ENCODE results near the gene AK8.

AK8 gene

DNA sequence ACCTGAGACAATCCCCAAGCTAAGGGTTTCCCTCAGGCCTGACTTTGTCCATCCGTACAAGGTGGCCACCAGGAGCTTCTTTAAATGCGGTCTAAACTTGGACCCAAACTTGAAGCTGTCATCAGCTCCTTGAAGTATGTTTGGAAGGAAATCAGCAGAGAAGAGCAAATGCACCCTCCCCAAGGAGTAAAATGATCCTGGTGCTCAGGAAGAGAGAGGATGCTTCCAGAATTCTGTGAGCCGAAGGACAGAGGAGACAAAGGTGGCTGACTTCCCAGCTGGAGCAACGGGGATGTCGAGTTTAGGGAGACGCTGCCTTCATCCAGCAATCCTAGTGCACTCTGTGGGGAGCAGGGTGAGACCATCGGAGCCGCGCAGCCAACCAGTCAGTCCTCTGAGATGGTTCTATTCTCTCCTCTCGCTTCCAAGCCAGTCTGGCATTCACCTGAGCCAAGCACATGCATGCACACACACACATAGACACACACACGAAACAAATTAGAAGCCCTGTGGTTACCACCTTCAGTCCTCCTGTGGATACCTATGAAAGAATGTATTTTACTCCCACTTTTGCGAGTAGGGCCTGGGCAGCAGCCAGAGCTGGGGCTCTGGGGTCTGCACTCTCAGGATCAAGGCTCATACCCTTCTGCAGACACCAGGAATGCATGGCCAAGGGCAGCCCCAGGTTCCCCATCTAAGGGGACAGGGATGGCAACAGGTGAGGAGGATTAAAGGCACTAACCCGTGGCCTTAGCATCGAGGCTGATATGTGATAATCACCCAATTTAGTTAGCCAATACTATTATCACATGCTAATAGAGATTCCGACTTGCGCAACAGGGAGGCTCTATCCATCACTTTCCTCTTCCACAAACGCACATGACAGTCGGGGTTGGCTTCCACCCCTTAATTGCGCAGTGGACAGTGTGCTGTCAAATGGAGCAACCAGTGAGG lies 132.1 kb downstream of the AK8 start:
- ATAC-seq (no peak), DNase-seq (no peak)
- H3K9me3 Mint-ChIP-seq = no peaks in the 10 kb centered on the region
- no peak overlapping the region for H3K27ac Mint-ChIP-seq
- H3K4me3 Mint-ChIP-seq = no peak overlapping the region
- no peaks in the 10 kb centered on the region for H3K4me1 Mint-ChIP-seq
- peaks cover 61% of the 10 kb centered on the region for H3K27me3 Mint-ChIP-seq

DNA sequence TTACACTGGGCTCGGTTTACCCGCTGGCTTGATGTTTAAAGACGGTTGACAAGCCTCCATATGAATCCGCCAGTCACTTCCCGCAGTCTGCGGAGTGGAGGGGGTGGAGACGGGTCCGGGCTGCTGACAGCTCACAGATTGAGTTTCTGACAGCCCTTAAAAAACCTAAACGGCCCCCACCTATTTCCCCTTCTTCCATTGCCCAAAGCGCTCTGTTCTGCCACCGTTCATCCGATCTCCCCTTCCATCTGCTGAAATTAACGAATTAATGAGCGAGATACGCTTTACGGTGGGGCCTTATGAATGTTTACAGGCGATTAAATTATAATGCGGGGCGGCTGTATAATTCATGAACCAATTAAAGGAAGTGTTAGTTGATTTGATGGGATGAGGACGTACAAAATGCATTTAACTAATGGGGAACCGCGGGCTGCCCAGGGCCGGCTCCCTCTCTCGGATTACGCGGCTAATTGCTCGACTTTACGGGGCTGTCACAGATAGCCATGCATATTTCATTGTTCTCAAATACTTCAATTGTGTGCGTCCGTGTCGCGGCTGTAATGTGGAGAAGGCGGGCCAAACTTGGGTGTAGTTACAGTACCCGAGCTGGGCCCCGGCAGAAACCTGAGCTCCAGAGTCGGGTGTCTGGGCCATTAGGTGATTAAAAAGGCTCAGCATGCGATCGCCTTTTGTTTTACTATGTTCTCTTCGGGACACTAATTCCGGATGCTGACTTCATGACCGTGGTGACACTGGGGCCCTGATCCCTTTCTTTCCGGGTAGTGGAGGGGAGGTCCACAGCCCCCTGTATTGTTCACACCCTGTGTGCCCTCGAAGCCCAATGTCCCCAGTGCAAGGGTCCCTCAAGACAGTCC lies 133.0 kb downstream of the AK8 start:
- ATAC-seq = no peak
- Mint-ChIP-seq H3K27me3 (peaks cover 60% of the 10 kb centered on the region), H3K4me3 (peak overlapping the region in 1 of 2 donors; percentile 20), H3K9me3 (no peaks in the 10 kb centered on the region), H3K4me1 (no peaks in the 10 kb centered on the region), H3K27ac (no peak overlapping the region)
- DNase-seq = no peak

DNA sequence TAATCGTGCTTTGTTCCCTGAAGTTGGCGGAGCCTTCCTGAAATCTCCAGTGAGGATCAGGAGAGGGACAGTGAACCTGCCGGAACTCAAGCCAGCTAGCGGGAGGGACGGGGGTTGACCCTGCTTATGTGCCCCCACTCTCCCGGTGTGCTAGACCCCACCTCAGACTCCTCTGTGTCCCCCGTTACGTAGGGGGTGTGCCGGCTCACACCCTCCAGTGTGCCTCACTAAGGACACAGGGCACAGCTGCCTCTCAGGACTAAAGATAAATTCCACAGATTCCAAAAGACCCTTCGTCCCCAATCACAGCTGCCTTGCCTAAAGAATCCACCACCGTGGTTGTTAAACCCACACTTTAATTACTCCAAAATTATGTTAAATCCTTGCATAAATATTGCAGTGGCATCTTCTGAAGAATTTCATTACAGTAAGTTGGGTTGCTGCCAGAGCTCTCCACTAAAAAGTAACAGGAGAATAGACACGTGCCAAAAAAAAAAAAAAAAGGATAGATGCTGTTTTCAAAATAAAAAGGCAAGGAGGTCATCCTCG lies 134.1 kb downstream of the AK8 start:
- ATAC-seq = no peak
- DNase-seq = no peak
- Mint-ChIP-seq H3K27me3 (peaks cover 58% of the 10 kb centered on the region), H3K9me3 (no peaks in the 10 kb centered on the region), H3K4me1 (no peaks in the 10 kb centered on the region), H3K4me3 (no peak overlapping the region), H3K27ac (no peak overlapping the region)

DNA sequence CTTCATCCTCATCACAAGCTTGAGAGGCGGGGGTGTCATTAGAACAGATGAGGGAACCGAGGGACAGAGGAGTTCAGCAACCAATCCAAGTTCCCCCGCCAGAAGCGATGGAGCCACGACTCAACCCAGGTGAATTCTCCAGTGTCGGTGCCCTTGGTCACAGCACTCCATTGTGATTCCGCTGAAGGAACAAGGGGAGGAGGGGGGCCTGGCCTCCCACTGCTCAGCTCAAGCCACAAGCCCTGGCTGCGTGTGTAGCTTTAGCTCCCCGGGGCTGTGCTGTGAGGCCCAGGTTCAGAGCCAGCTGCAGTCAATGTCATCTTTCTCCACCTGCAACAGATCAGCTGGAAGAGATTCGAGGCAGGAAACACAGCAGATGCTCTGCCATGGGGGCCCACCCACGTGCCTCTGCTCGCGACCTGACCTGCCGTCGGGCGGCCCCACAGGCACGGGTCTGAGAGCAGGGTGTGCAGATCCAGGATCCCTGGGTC lies 135.2 kb downstream of the AK8 start:
- Mint-ChIP-seq H3K9me3 (no peaks in the 10 kb centered on the region), H3K27ac (peak overlapping the region in 1 of 2 donors; percentile 10), H3K27me3 (peaks cover 58% of the 10 kb centered on the region), H3K4me3 (no peak overlapping the region), H3K4me1 (no peaks in the 10 kb centered on the region)
- no peak for DNase-seq
- ATAC-seq = no peak

- no peaks in the 10 kb centered on the region for H3K4me1 Mint-ChIP-seq
- H3K4me3 Mint-ChIP-seq = no peak overlapping the region
- H3K9me3 Mint-ChIP-seq = no peaks in the 10 kb centered on the region
- H3K27ac Mint-ChIP-seq = no peak overlapping the region
- DNase-seq = no peak
- ATAC-seq = no peak
- peaks cover 50% of the 10 kb centered on the region for H3K27me3 Mint-ChIP-seq
Observed at GRCh38 chr9:132740526-132741309, 137.4 kb downstream of the AK8 start.

DNA sequence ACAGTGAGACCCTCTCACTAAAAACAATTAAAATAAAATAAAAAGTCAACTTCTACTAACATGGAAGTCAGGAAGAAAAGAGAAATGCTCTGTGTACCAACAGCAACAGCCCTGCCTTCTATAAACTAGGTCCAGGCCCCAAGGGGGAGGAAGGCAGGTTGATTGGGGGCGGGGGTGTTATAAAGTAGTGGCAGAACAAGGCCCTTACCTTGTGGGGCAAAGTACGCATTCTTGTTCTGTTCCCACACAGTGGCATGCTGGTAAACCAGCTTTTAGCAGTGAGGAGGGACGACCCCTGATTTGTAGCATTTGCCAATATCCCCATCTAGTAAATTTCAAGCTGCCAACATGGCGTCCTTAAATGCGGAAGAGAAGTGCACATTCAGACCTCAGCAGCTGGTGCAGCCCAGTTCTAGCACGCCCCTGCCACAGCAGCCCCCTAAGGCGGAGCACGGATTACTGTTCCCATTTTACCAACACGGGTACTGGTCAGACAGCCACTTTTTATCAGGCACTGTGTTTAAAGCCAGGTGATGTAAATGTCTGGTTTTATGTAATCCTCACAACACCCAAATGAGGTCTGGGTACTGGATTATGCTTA lies 138.3 kb downstream of the AK8 start:
- Mint-ChIP-seq H3K27ac (no peak overlapping the region), H3K9me3 (no peaks in the 10 kb centered on the region), H3K4me3 (no peak overlapping the region), H3K27me3 (peaks cover 41% of the 10 kb centered on the region), H3K4me1 (no peaks in the 10 kb centered on the region)
- DNase-seq (no peak), ATAC-seq (no peak)

DNA sequence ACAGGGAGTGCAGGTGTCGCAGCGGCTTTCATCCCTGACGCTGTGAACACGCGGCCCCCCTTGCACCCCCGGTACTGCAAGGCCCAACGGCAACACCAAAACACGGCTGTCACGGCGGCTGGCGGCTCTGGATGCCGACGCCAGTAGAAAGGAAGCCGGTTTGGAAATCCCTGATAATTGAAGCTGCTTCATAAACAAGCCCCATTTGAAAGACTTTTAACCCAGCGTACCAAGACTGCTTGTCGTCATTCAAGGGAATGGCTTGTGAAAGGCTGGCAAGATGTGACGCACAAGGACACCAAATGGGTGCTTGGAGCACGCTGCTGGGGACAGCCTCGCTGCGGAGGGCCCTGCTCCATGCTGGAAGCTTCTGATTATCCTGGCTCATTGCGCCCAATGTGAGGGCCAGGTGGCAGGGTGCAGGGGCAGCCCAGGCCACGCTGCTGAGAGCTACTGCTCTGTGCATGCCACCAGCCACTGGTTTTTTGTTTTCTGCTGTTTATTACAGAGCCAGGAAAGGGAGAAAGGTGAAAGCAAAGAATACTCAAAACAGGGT lies 144.7 kb downstream of the AK8 start:
- Mint-ChIP-seq H3K4me1 (no peaks in the 10 kb centered on the region), H3K4me3 (no peak overlapping the region), H3K9me3 (no peaks in the 10 kb centered on the region), H3K27ac (no peak overlapping the region), H3K27me3 (peaks cover 26% of the 10 kb centered on the region)
- no peak for DNase-seq
- no peak for ATAC-seq

DNA sequence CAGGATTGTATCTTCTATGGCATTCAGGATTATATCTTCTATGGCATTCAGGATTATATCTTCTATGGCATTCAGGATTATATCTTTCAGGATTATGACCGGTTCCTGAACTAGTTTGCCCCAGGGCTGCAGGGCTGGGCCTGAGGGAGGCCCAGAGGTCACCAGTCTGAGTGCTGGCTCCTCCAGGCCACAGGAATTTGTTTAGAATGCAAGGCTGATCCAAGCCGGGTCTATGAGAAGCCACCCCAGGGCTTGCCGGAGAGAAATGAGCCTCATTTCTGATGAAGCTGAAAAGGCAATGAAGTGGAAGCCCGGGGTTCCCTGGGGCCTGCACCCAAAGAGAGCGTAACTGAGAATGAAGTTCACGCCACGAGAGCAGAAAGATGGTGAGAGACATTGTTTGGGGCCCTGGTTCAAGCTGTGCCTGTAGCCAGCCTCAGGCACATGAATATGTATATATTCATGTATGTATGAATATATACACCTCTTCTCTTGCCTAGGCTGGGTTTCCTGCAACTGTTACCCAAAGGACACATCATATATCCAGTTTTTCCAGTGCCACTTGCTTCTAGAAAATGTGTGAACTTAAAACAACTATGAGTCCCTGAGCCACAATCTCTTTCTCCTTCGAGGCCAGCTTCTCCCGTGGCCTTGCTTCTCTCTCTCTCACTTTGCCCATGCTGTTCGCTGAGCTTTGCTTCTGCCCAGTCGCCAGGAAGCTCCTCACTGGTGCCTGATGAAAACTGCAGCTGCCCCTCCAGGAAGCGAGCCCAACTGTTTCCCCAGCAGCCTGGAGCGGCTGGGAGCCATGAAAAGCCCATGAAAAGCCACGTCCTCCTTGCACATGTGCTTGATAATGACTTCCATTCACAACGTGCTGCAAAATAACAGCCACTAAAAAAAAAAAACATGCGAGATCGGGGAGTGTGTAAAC lies 145.5 kb downstream of the AK8 start:
- H3K4me1 Mint-ChIP-seq = no peaks in the 10 kb centered on the region
- H3K27ac Mint-ChIP-seq = no peak overlapping the region
- no peak overlapping the region for H3K4me3 Mint-ChIP-seq
- ATAC-seq (no peak), DNase-seq (no peak)
- no peaks in the 10 kb centered on the region for H3K9me3 Mint-ChIP-seq
- peaks cover 32% of the 10 kb centered on the region for H3K27me3 Mint-ChIP-seq

DNA sequence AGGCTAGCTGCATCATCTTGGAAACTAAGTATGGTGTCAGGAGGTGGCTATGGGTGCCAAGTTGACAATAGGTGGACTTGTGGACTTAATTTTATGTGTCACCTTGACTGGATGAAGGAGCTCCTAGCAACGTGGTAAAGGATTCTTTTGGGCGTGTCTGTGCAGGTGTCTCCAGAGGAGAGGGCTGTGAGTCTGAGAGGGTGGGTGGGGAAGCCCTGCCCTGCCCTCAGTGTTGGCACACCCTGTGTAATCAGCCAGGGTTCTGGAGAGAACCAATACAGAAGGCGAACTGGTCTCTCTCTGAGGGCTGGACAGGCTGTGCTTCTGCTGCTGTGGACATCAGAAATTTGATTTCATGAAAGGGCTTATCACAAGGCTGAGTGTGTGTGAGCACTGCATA lies 146.9 kb downstream of the AK8 start:
- no peak overlapping the region for H3K4me3 Mint-ChIP-seq
- H3K9me3 Mint-ChIP-seq = no peaks in the 10 kb centered on the region
- no peak overlapping the region for H3K27ac Mint-ChIP-seq
- H3K4me1 Mint-ChIP-seq = no peaks in the 10 kb centered on the region
- no peak for DNase-seq
- H3K27me3 Mint-ChIP-seq = peaks cover 36% of the 10 kb centered on the region
- ATAC-seq = no peak

DNA sequence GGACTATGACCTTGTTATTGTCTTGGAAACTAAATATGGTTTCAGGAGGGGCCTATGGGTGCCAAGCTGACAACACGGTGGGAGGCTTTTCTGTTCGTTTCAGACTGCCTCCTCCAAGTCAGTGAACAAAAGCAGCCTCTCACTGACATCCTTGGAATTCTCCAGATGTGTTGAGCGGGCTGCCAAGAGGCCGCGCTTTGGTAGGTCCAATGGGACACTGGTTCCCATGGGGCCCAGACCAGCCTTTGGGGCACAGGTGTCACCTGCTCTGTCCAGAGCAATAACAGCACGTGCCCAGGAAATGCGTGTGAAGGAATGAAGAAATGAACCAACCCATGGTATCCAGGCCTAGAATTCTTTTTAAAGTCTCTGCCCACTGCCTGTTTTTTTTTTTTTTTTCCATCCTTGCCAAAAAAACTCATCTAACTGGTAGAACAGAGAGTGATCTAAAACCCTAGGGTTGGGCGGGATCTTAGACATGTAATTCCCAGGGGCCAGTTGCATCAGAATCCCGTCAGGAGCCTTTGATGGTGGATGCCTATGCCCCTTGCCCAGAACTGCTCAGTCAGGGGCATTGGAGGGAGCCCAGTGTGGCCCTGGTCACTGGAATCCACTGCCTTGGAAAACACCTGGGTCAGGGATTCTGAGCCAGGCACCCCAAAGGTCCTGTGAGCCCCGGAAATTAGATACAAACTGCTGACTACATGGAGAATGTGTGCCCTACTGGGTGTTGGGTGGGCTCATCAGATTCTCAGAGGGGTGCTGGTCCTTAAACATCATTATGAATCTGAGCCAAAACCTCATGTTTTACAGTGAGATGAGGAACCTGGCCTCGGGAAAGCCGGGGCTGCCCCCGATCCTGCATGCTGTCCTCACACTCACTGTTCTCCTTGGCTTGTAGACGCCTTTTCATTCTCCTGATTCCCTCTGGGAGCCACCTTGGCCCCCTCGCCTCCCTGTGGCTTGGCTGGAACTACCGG lies 147.7 kb downstream of the AK8 start:
- H3K4me3 Mint-ChIP-seq = no peak overlapping the region
- DNase-seq = no peak
- no peak overlapping the region for H3K27ac Mint-ChIP-seq
- no peak for ATAC-seq
- peaks cover 36% of the 10 kb centered on the region for H3K27me3 Mint-ChIP-seq
- H3K9me3 Mint-ChIP-seq = no peaks in the 10 kb centered on the region
- no peaks in the 10 kb centered on the region for H3K4me1 Mint-ChIP-seq

GRCh38 chr9:132729235-132729890 lies 148.7 kb downstream of the AK8 start:
- H3K4me3 Mint-ChIP-seq = no peak overlapping the region
- DNase-seq = no peak

GRCh38 chr9:132728497-132728896 lies 149.6 kb downstream of the AK8 start:
- H3K4me1 Mint-ChIP-seq = no peaks in the 10 kb centered on the region
- DNase-seq = no peak
- H3K27me3 Mint-ChIP-seq = peaks cover 41% of the 10 kb centered on the region
- no peak for ATAC-seq
- no peak overlapping the region for H3K27ac Mint-ChIP-seq
- no peak overlapping the region for H3K4me3 Mint-ChIP-seq
- no peaks in the 10 kb centered on the region for H3K9me3 Mint-ChIP-seq

More at GRCh38 chr9:132729235-132729890, 148.7 kb downstream of the AK8 start:
- Mint-ChIP-seq H3K9me3 (no peaks in the 10 kb centered on the region), H3K27me3 (peaks cover 36% of the 10 kb centered on the region), H3K27ac (no peak overlapping the region), H3K4me1 (no peaks in the 10 kb centered on the region)
- no peak for ATAC-seq
